Measurements from ENCODE around the gene COL16A1. TPM values are rescaled to one million over a fixed set of nuclear protein-coding genes. Genes with fewer than 3 reads are reported as not detected.

COL16A1 gene
- total RNA-seq, 1 experiment from 2014 or later = 6.2 TPM

DNA sequence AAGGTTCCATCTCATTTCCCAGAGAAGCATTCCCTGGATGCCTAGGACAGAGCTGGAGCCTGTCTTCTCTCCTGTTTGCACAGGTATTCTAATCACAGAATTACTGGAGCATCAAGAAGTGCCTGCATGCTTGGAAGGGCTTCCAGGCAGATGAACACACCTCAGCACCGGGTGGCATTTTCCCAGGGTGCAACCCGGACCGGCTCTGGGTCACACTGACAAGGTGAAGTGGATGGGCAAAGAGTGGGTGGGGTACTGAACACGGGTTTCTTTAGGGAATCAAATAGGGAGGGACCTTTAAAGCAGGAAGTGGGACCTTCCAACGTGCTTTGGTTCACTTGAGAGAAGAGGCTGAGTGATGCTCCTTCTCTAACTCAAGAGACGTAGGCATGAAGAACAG lies 52.1 kb downstream of the COL16A1 start:
- H2BK12ac ChIP-seq (ENCODE audit: insufficient read length, low read depth, low read length) = no peak overlapping the region
- no peaks in the 10 kb centered on the region; the same call in 1 of the 2 replicates for H3K4me1 ChIP-seq (ENCODE audit: insufficient read depth, low read length)
- H2BK5ac ChIP-seq (ENCODE audit: insufficient read length, low read length) = no peak overlapping the region
- H3K9ac ChIP-seq (ENCODE audit: extremely low read depth, insufficient read length, low read length) = no peak overlapping the region
- no peaks in the 10 kb centered on the region for H4K20me1 ChIP-seq (ENCODE audit: control insufficient read depth, insufficient read depth, insufficient read length)
- no peak overlapping the region for H3K27ac ChIP-seq (ENCODE audit: insufficient read length, low read depth, low read length)
- H2BK20ac ChIP-seq (ENCODE audit: low read depth, low read length, poor library complexity, severe bottlenecking) = no peak overlapping the region
- H3K23me2 ChIP-seq (ENCODE audit: insufficient read length, low read depth, low read length, poor library complexity, severe bottlenecking) = no peaks in the 10 kb centered on the region
- Mint-ChIP-seq H3K36me3 (ENCODE audit: insufficient read depth in 1 of 3, low read depth in 3 of 3) (no peaks in the 10 kb centered on the region; a peak in 1 of 7 replicates), H3K4me3 (no peak overlapping the region), H3K27me3 (ENCODE audit: low read depth) (peaks cover 5% of the 10 kb centered on the region), H3K9me3 (no peaks in the 10 kb centered on the region), H3K27ac (no peak overlapping the region), H3K4me1 (no peaks in the 10 kb centered on the region)
- no peak overlapping the region for H2AK5ac ChIP-seq (ENCODE audit: insufficient read length, low read length)
- no peak overlapping the region for H3K18ac ChIP-seq (ENCODE audit: insufficient read length, low read depth, low read length)
- H2AFZ ChIP-seq (ENCODE audit: low read length) = no peak overlapping the region
- no peak for DNase-seq
- H2BK120ac ChIP-seq (ENCODE audit: low read depth, low read length, poor library complexity, severe bottlenecking) = no peak overlapping the region
- H3K14ac ChIP-seq (ENCODE audit: insufficient read depth, low read length) = no peak overlapping the region
- TF ChIP-seq, protein P1, sequence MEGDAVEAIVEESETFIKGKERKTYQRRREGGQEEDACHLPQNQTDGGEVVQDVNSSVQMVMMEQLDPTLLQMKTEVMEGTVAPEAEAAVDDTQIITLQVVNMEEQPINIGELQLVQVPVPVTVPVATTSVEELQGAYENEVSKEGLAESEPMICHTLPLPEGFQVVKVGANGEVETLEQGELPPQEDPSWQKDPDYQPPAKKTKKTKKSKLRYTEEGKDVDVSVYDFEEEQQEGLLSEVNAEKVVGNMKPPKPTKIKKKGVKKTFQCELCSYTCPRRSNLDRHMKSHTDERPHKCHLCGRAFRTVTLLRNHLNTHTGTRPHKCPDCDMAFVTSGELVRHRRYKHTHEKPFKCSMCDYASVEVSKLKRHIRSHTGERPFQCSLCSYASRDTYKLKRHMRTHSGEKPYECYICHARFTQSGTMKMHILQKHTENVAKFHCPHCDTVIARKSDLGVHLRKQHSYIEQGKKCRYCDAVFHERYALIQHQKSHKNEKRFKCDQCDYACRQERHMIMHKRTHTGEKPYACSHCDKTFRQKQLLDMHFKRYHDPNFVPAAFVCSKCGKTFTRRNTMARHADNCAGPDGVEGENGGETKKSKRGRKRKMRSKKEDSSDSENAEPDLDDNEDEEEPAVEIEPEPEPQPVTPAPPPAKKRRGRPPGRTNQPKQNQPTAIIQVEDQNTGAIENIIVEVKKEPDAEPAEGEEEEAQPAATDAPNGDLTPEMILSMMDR (conservative IDR thresholded peaks at IDR 0.05) = no peak
- H3K23ac ChIP-seq (ENCODE audit: insufficient read length, low read depth, low read length) = no peak overlapping the region
- H4K91ac ChIP-seq (ENCODE audit: insufficient read length, low read depth, low read length) = no peak overlapping the region
- no peak overlapping the region for H3K4ac ChIP-seq (ENCODE audit: low read depth, low read length)
- no CpG with 5 or more reads among the region's 6 CpGs for WGBS (ENCODE audit: extremely low coverage, insufficient read length, low lambda C conversion rate)
- no peak overlapping the region for H3K56ac ChIP-seq (ENCODE audit: insufficient read length, low read depth, low read length)
- H2BK15ac ChIP-seq (ENCODE audit: low read depth, low read length) = no peak overlapping the region
- no peak overlapping the region for H4K8ac ChIP-seq (replicated peaks; ENCODE audit: insufficient read length, low read depth, low read length)
- H4K5ac ChIP-seq (ENCODE audit: insufficient read length, low read depth, low read length) = no peak overlapping the region
- no peak overlapping the region for H3T11ph ChIP-seq (ENCODE audit: low read length)
- no peaks in the 10 kb centered on the region for H3K79me1 ChIP-seq (ENCODE audit: insufficient read depth, low read depth, low read length, poor library complexity, severe bottlenecking)
- no peaks in the 10 kb centered on the region for H3K9me3 ChIP-seq (ENCODE audit: control insufficient read depth, low read depth, low read length)
- H3K79me2 ChIP-seq (ENCODE audit: insufficient read depth, low read length) = no peaks in the 10 kb centered on the region
- no peak overlapping the region for H3K4me2 ChIP-seq (ENCODE audit: insufficient read depth, insufficient read length, low read length)
- no peaks in the 10 kb centered on the region for H3K27me3 ChIP-seq (ENCODE audit: insufficient read depth, low read length)

All from H9 (cell line).